HepG2 (cell line): ENCODE data around the gene POTEG. TPM values are rescaled to one million over a fixed set of nuclear protein-coding genes. Genes with fewer than 3 reads are reported as not detected.
"Not testable (repeated sequence)": the region's sequence is repeated elsewhere in the genome, so short reads cannot be mapped to it uniquely, and the experiment has no call there.

Experiments used
- ATAC-seq: fragments of 200-7000 bp; cut with Tn5 transposase; 3 replicates; pipeline ENCODE4 v1.9.1; 2020; ENCODE audit warnings: mild to moderate bottlenecking, moderate library complexity
- BruUV-seq: library from RNA; stranded (reverse); fragments of 400-500 nt; replicated peaks from 2 replicates; lab custom pipeline; 2021; lab: Mats Ljungman, UMichigan
- CTCF ChIA-PET: fragments of 300-600 bp; formaldehyde crosslinking; extraction: SDS; loops from one replicate; lab custom pipeline; 2021; ENCODE audit warnings: low total read pairs, inconsistent platforms, low intra/inter-chr PET ratio; lab: Yijun Ruan, JAX
- POLR2A ChIA-PET: fragments of 350-600 bp; sonication (Branson Sonifier 250); formaldehyde crosslinking; loops from one replicate; lab custom pipeline; 2020; ENCODE audit warnings: antibody characterized with exemption, inconsistent platforms; lab: Yijun Ruan, JAX
- DNase-seq: peaks from one replicate; pipeline ENCODE4 v3.0.0-alpha.2; 2015; ENCODE audit warnings: low spot score
- FAIRE-seq: peaks from 3 replicates; lab custom pipeline; 2011; peaks lifted over from hg19 to GRCh38; lab: Jason Lieb, UNC
- H2AFZ ChIP-seq: one replicate; pipeline ENCODE4 v1.6.1; 2011; ENCODE audit warnings: low read length, inconsistent platforms
- H3K27ac ChIP-seq: fragments of 300-600 bp; 3 replicates; pipeline ENCODE4 v1.8.0; 2011; ENCODE audit warnings: mixed run types, mild to moderate bottlenecking, mixed read lengths, low read length, inconsistent platforms; ENCODE audit not compliant: insufficient read depth; ENCODE audit errors: extremely low read length
- H3K27me3 ChIP-seq, 2 experiments: fragments of 200-600 bp in 1 of 2; 2 replicates in 1 of 2; 3 replicates in 1 of 2; pipeline versions ENCODE4 v1.6.0 to v1.8.0; 2011; ENCODE audit warnings: low read length in 2 of 2, mild to moderate bottlenecking in 2 of 2, moderate library complexity in 2 of 2, inconsistent platforms in 1 of 2; ENCODE audit not compliant: insufficient read depth in 2 of 2, control insufficient read depth in 1 of 2
- H3K36me3 ChIP-seq, 2 experiments: fragments of 200-600 bp in 1 of 2; replicated peaks in 1 of 2; 2 replicates in 1 of 2; 3 replicates in 1 of 2; pipeline versions ENCODE4 v1.5.1 to v1.8.0; 2011; ENCODE audit warnings: low read length in 2 of 2, inconsistent platforms in 1 of 2; ENCODE audit not compliant: insufficient read depth in 2 of 2, control insufficient read depth in 1 of 2
- H3K4me1 ChIP-seq: 2 replicates; pipeline ENCODE4 v1.5.1; 2012; ENCODE audit warnings: low read length, inconsistent platforms; ENCODE audit not compliant: insufficient read depth
- H3K4me2 ChIP-seq: 2 replicates; pipeline ENCODE4 v1.6.0; 2011; ENCODE audit warnings: low read depth, low read length, inconsistent platforms
- H3K4me3 ChIP-seq, 3 experiments: fragments of 200-600 bp in 1 of 3; sonication (generic), shearing (Covaris generic) in 1 of 3; replicated peaks in 1 of 3; 2 replicates each; pipeline ENCODE4 v1.5.1; 2011 to 2016; ENCODE audit warnings: low read length in 3 of 3, inconsistent platforms in 2 of 3, low read depth in 2 of 3, mild to moderate bottlenecking in 2 of 3, control low read depth in 1 of 3, mixed read lengths in 1 of 3; ENCODE audit not compliant: insufficient read depth in 1 of 3
- H3K79me2 ChIP-seq: one replicate; pipeline ENCODE4 v1.6.1; 2011; ENCODE audit warnings: low read length, inconsistent platforms; ENCODE audit not compliant: insufficient read depth
- H3K9ac ChIP-seq: 2 replicates; pipeline ENCODE4 v1.6.0; 2011; ENCODE audit warnings: mild to moderate bottlenecking, low read depth, low read length, inconsistent platforms; ENCODE audit not compliant: insufficient read depth
- H3K9me3 ChIP-seq: 2 replicates; pipeline ENCODE4 v1.5.1; 2012; ENCODE audit warnings: mild to moderate bottlenecking, low read length
- H4K20me1 ChIP-seq: 2 replicates; pipeline ENCODE4 v1.6.0; 2011; ENCODE audit warnings: inconsistent platforms, mild to moderate bottlenecking, low read length, moderate library complexity; ENCODE audit not compliant: insufficient read depth
- WGBS: methylation state at CpG from one replicate; pipeline ENCODE4 v1.1.6; 2017; ENCODE audit warnings: low lambda C conversion rate; 5-methylcytosine and 5-hydroxymethylcytosine counted together
- in situ Hi-C: cut with HindIII; loops from 2 replicates; pipeline ENCODE4 v1.10.0; 2017; ENCODE audit warnings: low pct_unique_long_range_greater_than_20kb; ENCODE audit not compliant: extremely low pct_ligation_motif_present
- intact Hi-C: fragments of 100-400 bp; cut with micrococcal nuclease; formaldehyde crosslinking; loops from one replicate; pipeline ENCODE4 v1.10.0; 2022; ENCODE audit not compliant: unreplicated experiment
- polyA plus RNA-seq, 8 experiments: library from polyadenylated mRNA; depleted of rRNA in 3 of 8; stranded (reverse) in 7 of 8; unstranded in 1 of 8; fragments of >200 nt; fragmentation: Illumina TruSeq in 4 of 8; extraction: Trizol in 4 of 8; gene quantifications; 2 replicates each; pipeline versions ENCODE4 v1.2.1 to v1.2.3, GENCODE V29; 2011 to 2016; ENCODE audit warnings: low read depth in 4 of 8, missing spikeins in 1 of 8, mixed read lengths in 1 of 8; ENCODE audit not compliant: insufficient read depth in 1 of 8
- small RNA-seq, 3 experiments: library from RNA; depleted of rRNA; stranded (forward); fragments of <200 nt; gene quantifications; one replicate each; pipeline ENCODE3, GENCODE V24; 2012; ENCODE audit warnings: low read depth in 2 of 3, low replicate concordance in 1 of 3; ENCODE audit not compliant: insufficient read length in 3 of 3, insufficient read depth in 2 of 3
- total RNA-seq, 5 experiments: library from RNA; depleted of rRNA; stranded (reverse); fragments of >200 nt; fragmentation: Illumina TruSeq; extraction: Trizol; gene quantifications; 2 replicates each; pipeline ENCODE4 v1.2.3, GENCODE V29; 2016; ENCODE audit warnings: low read depth in 1 of 5

The POTEG gene
- total and polyA plus RNA-seq, 2 of the 13 experiments (the other 11 are each of a cell fraction or from before 2014, with no cell fraction given): not detected

DNA sequence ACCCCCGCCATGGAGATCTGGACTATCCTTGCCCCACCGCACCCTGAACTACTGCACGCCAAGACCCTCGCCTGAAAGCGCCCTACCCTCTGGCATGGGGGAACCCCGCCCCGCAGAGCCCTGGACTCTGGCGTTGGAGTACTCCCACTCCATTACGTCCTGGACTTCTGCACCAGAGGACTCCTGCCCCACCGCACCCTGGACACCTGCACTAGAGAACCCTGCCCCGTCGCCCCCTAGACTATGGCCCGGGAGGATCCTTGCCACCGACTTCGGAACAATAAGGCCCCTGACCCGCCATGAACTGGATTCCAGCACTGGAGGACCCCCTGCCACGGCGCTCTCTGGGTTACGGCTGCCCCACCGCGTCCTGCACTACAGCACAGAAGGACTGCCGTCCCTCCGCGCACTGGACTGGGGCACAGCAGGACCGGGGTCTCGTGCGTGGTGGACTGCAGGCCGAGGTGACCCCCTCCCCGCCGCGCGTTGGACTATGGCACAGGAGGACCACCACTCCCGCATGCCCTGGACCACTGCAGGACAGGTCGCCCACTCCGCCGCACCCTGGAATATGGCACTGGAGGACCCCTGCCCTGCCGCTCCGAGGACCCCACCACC is 72.4 kb downstream of the POTEG start:
- BruUV-seq, in situ Hi-C loops: not testable (repeated sequence)

DNA sequence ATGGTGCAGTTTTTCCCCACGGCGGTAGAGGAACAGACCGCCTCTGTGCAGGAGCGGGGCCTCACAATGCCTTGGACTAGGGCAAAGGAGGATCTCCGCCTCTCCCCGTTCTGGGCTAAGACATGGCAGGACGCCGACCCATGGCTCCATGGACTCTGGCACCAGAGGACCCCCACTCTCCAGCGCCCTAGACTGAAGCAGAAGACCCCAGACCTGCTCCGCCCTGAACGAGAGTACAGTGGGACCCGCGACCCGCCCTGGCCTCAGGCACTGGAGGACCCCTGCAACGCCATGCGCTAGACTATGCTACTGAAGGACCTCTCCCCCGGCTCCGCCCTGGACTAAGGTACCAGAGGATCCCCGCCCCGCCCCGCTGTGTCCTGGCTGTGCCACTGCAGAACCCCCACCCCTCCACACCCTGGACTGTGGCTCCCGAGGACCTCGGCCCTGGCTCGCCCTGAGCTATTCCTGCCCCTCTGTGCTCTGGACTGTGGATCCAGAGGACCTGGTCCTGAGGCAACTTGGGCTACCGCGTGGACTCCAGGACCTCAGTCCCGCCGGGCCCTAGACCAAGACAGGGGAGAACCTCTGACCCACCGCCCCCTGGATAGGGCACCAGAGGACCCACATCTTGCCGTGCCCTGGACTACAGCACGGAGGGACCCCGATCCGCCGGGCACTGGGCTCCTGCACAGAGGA is 73.1 kb downstream of the POTEG start:
- POLR2A ChIA-PET, H3K4me1 ChIP-seq, H3K4me2 ChIP-seq, FAIRE-seq, H3K79me2 ChIP-seq, H2AFZ ChIP-seq, H3K4me3 ChIP-seq, DNase-seq, BruUV-seq, H3K9ac ChIP-seq, H4K20me1 ChIP-seq, CTCF ChIA-PET, H3K27ac ChIP-seq, H3K9me3 ChIP-seq, intact Hi-C loops, ATAC-seq, H3K36me3 ChIP-seq, in situ Hi-C loops, H3K27me3 ChIP-seq: not testable (repeated sequence)
- WGBS: 55% methylated on average over 7 of the region's 34 CpGs

More for the DNA sequence above, 72.4 kb downstream of the POTEG start:
- H3K79me2 ChIP-seq, H3K9ac ChIP-seq, ATAC-seq, H3K36me3 ChIP-seq, H3K4me2 ChIP-seq, POLR2A ChIA-PET, DNase-seq, H3K4me1 ChIP-seq, H4K20me1 ChIP-seq, FAIRE-seq, H3K9me3 ChIP-seq, CTCF ChIA-PET, intact Hi-C loops, H3K4me3 ChIP-seq, H3K27ac ChIP-seq, H3K27me3 ChIP-seq, H2AFZ ChIP-seq: not testable (repeated sequence)
- no CpG with 5 or more reads among the region's 38 CpGs for WGBS

Small RNAs within 50 kb of the gene (small RNA-seq; reads per million reads assigned to genes)
- 0 reads per million in 3 experiments for gene RNU6-1268P
